ENCODE measurements around the gene BHLHE40.

GRCh38 chr3:4993276-4994143 is 14.3 kb downstream of the BHLHE40 start:
- no peak for TF ChIP-seq POLR2A (IDR thresholded peaks at IDR 0.05; ENCODE audit: low read length)
- no peak for TF ChIP-seq GATA1 (IDR thresholded peaks at IDR 0.05; ENCODE audit: low read depth, low read length)
